Mesenchymal stem cell (in vitro differentiated cells and primary cell): ENCODE measurements around the gene SH3RF2.
"Not testable (repeated sequence)": the region's sequence is repeated elsewhere in the genome, so short reads cannot be mapped to it uniquely, and the experiment has no call there.

Experiments used
- DNase-seq: peaks from one replicate; pipeline ENCODE4 v3.0.0-alpha.2; 2013
- H2AFZ ChIP-seq: one replicate; pipeline ENCODE4 v1.6.1; 2013; ENCODE audit warnings: low read depth, mild to moderate bottlenecking, control low read depth, inconsistent platforms, low read length, moderate library complexity
- H2AK5ac ChIP-seq: 2 replicates; pipeline ENCODE4 v1.6.1; 2013; ENCODE audit warnings: low read length, moderate library complexity, mild to moderate bottlenecking, inconsistent platforms; ENCODE audit not compliant: severe bottlenecking
- H2BK120ac ChIP-seq: one replicate; pipeline ENCODE4 v1.6.1; 2013; ENCODE audit warnings: low read depth, mild to moderate bottlenecking, inconsistent platforms, low read length, moderate library complexity
- H2BK12ac ChIP-seq, 2 experiments: one replicate each; pipeline ENCODE4 v1.6.1; 2013; ENCODE audit warnings: inconsistent platforms in 2 of 2, low read length in 2 of 2, mild to moderate bottlenecking in 2 of 2, moderate library complexity in 2 of 2, control low read depth in 1 of 2
- H2BK15ac ChIP-seq: one replicate; pipeline ENCODE4 v1.6.1; 2013; ENCODE audit warnings: mild to moderate bottlenecking, low read depth, inconsistent platforms; ENCODE audit not compliant: poor library complexity, severe bottlenecking
- H2BK5ac ChIP-seq: 2 replicates; pipeline ENCODE4 v1.6.1; 2013; ENCODE audit warnings: low read depth, mild to moderate bottlenecking, low read length, control low read depth, inconsistent platforms; ENCODE audit not compliant: poor library complexity, severe bottlenecking
- H3K14ac ChIP-seq, 2 experiments: one replicate each; pipeline ENCODE4 v1.6.1; 2013; ENCODE audit warnings: inconsistent platforms in 2 of 2, low read length in 2 of 2, control low read depth in 1 of 2, mild to moderate bottlenecking in 1 of 2, moderate library complexity in 1 of 2
- H3K18ac ChIP-seq, 2 experiments: one replicate each; pipeline ENCODE4 v1.6.1; 2013; ENCODE audit warnings: inconsistent platforms in 2 of 2, low read length in 2 of 2, control low read depth in 1 of 2, low read depth in 1 of 2, mild to moderate bottlenecking in 1 of 2
- H3K23ac ChIP-seq, 2 experiments: one replicate each; pipeline ENCODE4 v1.6.1; 2013; ENCODE audit warnings: inconsistent platforms in 2 of 2, low read length in 2 of 2, mild to moderate bottlenecking in 2 of 2, moderate library complexity in 2 of 2, control low read depth in 1 of 2
- H3K27ac ChIP-seq: 2 replicates; pipeline ENCODE4 v1.5.1; 2013; ENCODE audit warnings: mild to moderate bottlenecking, moderate library complexity, low read length, control low read depth, inconsistent platforms; ENCODE audit not compliant: poor library complexity, severe bottlenecking
- H3K27me3 ChIP-seq, 2 experiments: 2 replicates each; pipeline versions ENCODE4 v1.6.1 to v1.7.0; 2013; ENCODE audit warnings: low read length in 2 of 2, mild to moderate bottlenecking in 2 of 2, moderate library complexity in 2 of 2, control low read depth in 1 of 2, inconsistent platforms in 1 of 2; ENCODE audit not compliant: control insufficient read depth in 1 of 2, insufficient read depth in 1 of 2
- H3K36me3 ChIP-seq, 2 experiments: 2 replicates each; pipeline versions ENCODE4 v1.6.1 to v1.7.0; 2013; ENCODE audit warnings: low read length in 2 of 2, control low read depth in 1 of 2, inconsistent platforms in 1 of 2, low read depth in 1 of 2, mild to moderate bottlenecking in 1 of 2; ENCODE audit not compliant: insufficient read depth in 2 of 2, control insufficient read depth in 1 of 2
- H3K4ac ChIP-seq, 2 experiments: one replicate each; pipeline ENCODE4 v1.6.1; 2013; ENCODE audit warnings: inconsistent platforms in 2 of 2, low read length in 2 of 2, mild to moderate bottlenecking in 2 of 2, moderate library complexity in 2 of 2, control low read depth in 1 of 2, low read depth in 1 of 2
- H3K4me1 ChIP-seq: 2 replicates; pipeline ENCODE4 v1.6.1; 2013; ENCODE audit warnings: low read depth, low read length, control low read depth; ENCODE audit not compliant: control insufficient read depth, insufficient read depth
- H3K4me2 ChIP-seq: 2 replicates; pipeline ENCODE4 v1.6.1; 2013; ENCODE audit warnings: low read length, mild to moderate bottlenecking, inconsistent platforms; ENCODE audit not compliant: poor library complexity, severe bottlenecking
- H3K4me3 ChIP-seq, 2 experiments: 2 replicates each; pipeline versions ENCODE4 v1.5.1 to v1.7.0; 2013; ENCODE audit warnings: low read length in 2 of 2, mild to moderate bottlenecking in 2 of 2, control low read depth in 1 of 2, low read depth in 1 of 2; ENCODE audit not compliant: insufficient read depth in 1 of 2
- H3K79me1 ChIP-seq: replicated peaks from 2 replicates; pipeline ENCODE4 v1.6.1; 2013; ENCODE audit warnings: mild to moderate bottlenecking, control low read depth, low read length, inconsistent platforms; ENCODE audit not compliant: poor library complexity, severe bottlenecking
- H3K9ac ChIP-seq: 2 replicates; pipeline ENCODE4 v1.7.0; 2013; ENCODE audit warnings: mild to moderate bottlenecking, low read length, moderate library complexity
- H3K9me3 ChIP-seq: 2 replicates; pipeline ENCODE4 v1.7.0; 2013; ENCODE audit warnings: mild to moderate bottlenecking, low read length; ENCODE audit not compliant: control insufficient read depth
- H4K8ac ChIP-seq: one replicate; pipeline ENCODE4 v1.6.1; 2013; ENCODE audit warnings: inconsistent platforms, mild to moderate bottlenecking, low read length, moderate library complexity
- H4K91ac ChIP-seq: one replicate; pipeline ENCODE4 v1.6.1; 2013; ENCODE audit warnings: mild to moderate bottlenecking, low read length, inconsistent platforms
- WGBS: methylation state at CpG from one replicate; pipeline ENCODE4 v1.1.7; 2013; ENCODE audit warnings: mixed read lengths; 5-methylcytosine and 5-hydroxymethylcytosine counted together

SH3RF2 gene

DNA sequence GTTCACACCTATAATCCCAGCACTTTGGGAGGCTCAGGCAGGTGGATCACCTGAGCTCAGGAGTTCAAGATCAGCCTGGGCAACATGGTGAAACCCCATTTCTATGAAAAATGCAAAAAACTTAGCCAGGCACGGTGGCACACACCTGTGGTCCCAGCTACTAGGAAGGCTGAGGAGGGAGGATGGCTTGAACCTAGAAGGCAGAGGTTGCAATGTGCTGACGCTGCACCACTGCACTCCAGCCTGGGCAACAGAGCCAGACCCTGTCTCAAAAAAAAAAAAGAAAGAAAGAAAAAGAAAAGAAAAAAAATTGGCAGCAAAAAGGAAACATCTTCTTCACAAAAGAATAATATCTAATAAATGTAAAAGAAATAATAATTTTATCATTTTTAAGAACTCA is 172.5 kb downstream of the SH3RF2 start:
- WGBS, result 88% methylated on average over 1 of the region's 2 CpGs
- DNase-seq, H3K18ac ChIP-seq: not testable (repeated sequence)

DNA sequence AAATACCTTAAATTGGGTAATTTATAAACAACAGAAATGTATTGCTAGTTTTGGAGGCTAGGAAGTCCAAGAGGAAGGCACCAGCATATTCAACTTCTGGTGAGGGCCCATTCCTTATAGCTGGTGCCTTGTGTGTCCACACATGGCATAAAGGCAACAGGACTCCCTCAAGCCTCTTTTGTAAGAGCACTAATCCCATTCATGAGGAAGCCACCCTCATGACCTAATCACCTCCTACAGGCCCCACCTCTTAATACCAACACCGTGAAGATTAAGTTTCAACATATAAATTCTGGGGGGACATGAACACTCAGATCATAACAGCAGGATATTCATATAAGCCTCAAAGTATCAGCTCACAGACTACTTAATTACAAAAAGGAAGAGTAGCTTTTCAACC is 173.0 kb downstream of the SH3RF2 start:
- no peak overlapping the region for H3K4me3 ChIP-seq
- H2BK120ac ChIP-seq, result no peak overlapping the region
- H3K9ac ChIP-seq, result no peak overlapping the region
- no peak overlapping the region for H3K27ac ChIP-seq
- no peaks in the 10 kb centered on the region for H3K9me3 ChIP-seq
- H2BK15ac ChIP-seq, result no peak overlapping the region
- no peak overlapping the region for H4K91ac ChIP-seq
- no peak overlapping the region for H3K18ac ChIP-seq
- no peaks in the 10 kb centered on the region for H3K4me1 ChIP-seq
- DNase-seq, result no peak
- H3K36me3 ChIP-seq, result peaks cover 5 to 42% of the 10 kb centered on the region in 2 experiments
- no peak overlapping the region for H2AFZ ChIP-seq
- WGBS, result 97% methylated on average over 1 of the region's 1 CpG
- no peak overlapping the region for H4K8ac ChIP-seq
- no peak overlapping the region for H3K23ac ChIP-seq
- H3K14ac ChIP-seq, result no peak overlapping the region
- H2BK5ac ChIP-seq, result no peak overlapping the region
- no peak overlapping the region for H3K4ac ChIP-seq
- no peak overlapping the region for H3K4me2 ChIP-seq
- H2AK5ac ChIP-seq, result no peak overlapping the region
- H3K27me3 ChIP-seq, result no peaks in the 10 kb centered on the region
- H3K79me1 ChIP-seq, result no peaks in the 10 kb centered on the region
- H2BK12ac ChIP-seq, result no peak overlapping the region

More for the DNA sequence above, 172.5 kb downstream of the SH3RF2 start:
- H3K4me1 ChIP-seq, H3K4ac ChIP-seq, H3K23ac ChIP-seq, H3K9ac ChIP-seq, H2BK12ac ChIP-seq, H3K14ac ChIP-seq, H2BK120ac ChIP-seq, H3K9me3 ChIP-seq, H2AFZ ChIP-seq, H3K4me3 ChIP-seq, H2BK15ac ChIP-seq, H2BK5ac ChIP-seq, H4K91ac ChIP-seq, H2AK5ac ChIP-seq, H3K27me3 ChIP-seq, H3K4me2 ChIP-seq, H3K79me1 ChIP-seq, H4K8ac ChIP-seq, H3K27ac ChIP-seq: not testable (repeated sequence)
- H3K36me3 ChIP-seq, result peaks cover 3 to 40% of the 10 kb centered on the region in 2 experiments

DNA sequence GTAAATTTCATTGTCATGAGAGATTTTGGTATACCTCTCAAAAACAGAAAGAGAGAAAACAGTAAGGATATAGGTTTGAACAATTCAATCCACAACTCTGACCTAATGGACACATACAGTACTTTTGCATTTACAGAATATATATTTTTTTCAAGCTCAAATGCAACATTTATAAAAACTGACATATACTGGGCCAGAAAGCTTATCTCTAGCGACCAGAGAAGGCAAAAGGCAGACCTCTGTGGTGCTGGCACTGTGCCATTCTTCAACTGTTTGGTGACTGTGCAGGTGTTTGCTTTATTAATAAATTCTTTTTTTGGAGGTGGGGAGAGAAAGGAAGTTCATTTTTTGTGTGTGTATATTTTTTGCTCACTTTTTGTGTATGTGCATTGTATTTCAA is 175.0 kb downstream of the SH3RF2 start:
- H4K91ac ChIP-seq, result no peak overlapping the region
- H3K4me2 ChIP-seq, result no peak overlapping the region
- no peak overlapping the region for H3K4me3 ChIP-seq
- H3K27ac ChIP-seq, result no peak overlapping the region
- H3K4ac ChIP-seq, result no peak overlapping the region
- H3K36me3 ChIP-seq, result peaks cover 11 to 52% of the 10 kb centered on the region in 2 experiments
- no peaks in the 10 kb centered on the region for H3K4me1 ChIP-seq
- WGBS, result 92% methylated on average over 1 of the region's 1 CpG
- H2BK120ac ChIP-seq, result no peak overlapping the region
- H3K9ac ChIP-seq, result no peak overlapping the region
- H4K8ac ChIP-seq, result no peak overlapping the region
- peaks cover 3% of the 10 kb centered on the region for H3K79me1 ChIP-seq
- H2BK15ac ChIP-seq, result no peak overlapping the region
- no peak for DNase-seq
- no peaks in the 10 kb centered on the region for H3K9me3 ChIP-seq
- H3K27me3 ChIP-seq, result no peaks in the 10 kb centered on the region
- H2AFZ ChIP-seq, result no peak overlapping the region
- no peak overlapping the region for H3K18ac ChIP-seq
- H3K23ac ChIP-seq, result no peak overlapping the region
- H2AK5ac ChIP-seq, result no peak overlapping the region
- H3K14ac ChIP-seq, result no peak overlapping the region
- no peak overlapping the region for H2BK12ac ChIP-seq
- no peak overlapping the region for H2BK5ac ChIP-seq

DNA sequence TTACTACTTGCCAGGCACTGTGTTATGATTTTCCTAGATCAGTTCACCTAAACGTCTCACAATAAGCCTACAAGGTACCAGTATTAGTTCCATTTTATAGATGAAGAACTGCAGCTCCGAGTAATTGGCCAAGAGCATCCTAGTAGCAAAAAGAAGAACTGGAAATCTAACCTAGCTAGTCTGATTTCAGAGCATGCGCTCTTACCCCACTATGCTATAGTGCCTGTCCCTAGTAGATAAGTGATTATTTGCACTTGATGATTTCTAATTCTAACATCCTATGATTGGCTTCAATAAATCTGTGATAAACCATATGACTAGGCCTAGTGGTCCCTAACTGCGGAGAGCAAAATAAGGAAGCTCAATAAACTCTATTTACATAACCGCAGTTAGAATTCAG is 176.1 kb downstream of the SH3RF2 start:
- Histone ChIP-seq H2AFZ (no peak overlapping the region), H3K4ac (no peak overlapping the region), H3K79me1 (peaks cover 4% of the 10 kb centered on the region), H2BK5ac (no peak overlapping the region), H3K4me2 (no peak overlapping the region), H3K27ac (no peak overlapping the region), H2AK5ac (no peak overlapping the region), H3K27me3 (no peaks in the 10 kb centered on the region), H2BK15ac (no peak overlapping the region), H3K9ac (no peak overlapping the region), H3K9me3 (no peaks in the 10 kb centered on the region), H2BK12ac (no peak overlapping the region), H4K8ac (no peak overlapping the region), H3K4me1 (no peaks in the 10 kb centered on the region), H3K36me3 (peaks cover 15 to 63% of the 10 kb centered on the region in 2 experiments), H3K18ac (no peak overlapping the region), H3K14ac (no peak overlapping the region), H3K4me3 (no peak overlapping the region), H3K23ac (no peak overlapping the region), H2BK120ac (no peak overlapping the region), H4K91ac (no peak overlapping the region)
- DNase-seq, result no peak
- WGBS, result 90% methylated on average over 4 of the region's 5 CpGs
